Activated CD4-positive, alpha-beta T cell treated with anti-CD3 and anti-CD28 coated beads for 4 hours (primary cell): ENCODE measurements around the gene PGAM2.
A peak's percentile ranks its signal among the peaks of the same experiment; 100 is the strongest.

Experiments used
- DNase-seq, 2 donors: peaks; one replicate each; pipeline ENCODE4 v3.0.0-alpha.2; 2020

Gene PGAM2

DNA sequence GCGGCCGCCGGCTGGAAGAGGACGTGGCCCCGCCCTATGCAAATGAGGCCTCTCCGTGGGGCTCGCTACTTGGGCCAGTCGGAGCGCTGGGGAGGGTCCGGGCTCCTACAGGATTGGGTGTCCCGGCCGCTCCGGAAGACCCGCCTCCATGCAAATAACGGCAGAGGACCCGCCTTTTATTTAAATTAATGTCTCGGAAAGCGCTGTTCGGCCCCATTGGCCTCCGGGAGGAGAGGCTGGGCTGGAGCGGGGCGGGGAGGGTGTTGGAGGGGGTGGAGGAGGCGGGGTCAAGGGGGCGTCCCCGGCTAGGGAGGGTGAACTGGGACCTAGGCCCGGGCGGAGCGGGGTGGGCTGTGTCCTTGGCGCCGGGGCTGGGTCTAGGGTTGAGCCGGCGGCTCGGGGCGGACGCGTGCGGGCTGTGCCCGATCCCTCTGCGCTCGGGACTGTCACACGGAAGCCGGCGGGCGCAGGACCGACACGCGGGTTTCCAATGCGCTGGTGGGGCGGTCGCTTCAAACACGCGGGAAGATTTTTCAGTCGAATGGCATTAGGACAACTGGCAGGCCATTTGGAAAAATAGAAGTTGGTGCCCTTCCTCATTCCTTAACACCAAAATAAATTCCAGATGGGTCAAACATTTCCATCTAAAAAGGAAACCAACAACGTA lies 17.3 kb upstream of the PGAM2 start:
- DNase-seq: peak; percentile 96 to 99

DNA sequence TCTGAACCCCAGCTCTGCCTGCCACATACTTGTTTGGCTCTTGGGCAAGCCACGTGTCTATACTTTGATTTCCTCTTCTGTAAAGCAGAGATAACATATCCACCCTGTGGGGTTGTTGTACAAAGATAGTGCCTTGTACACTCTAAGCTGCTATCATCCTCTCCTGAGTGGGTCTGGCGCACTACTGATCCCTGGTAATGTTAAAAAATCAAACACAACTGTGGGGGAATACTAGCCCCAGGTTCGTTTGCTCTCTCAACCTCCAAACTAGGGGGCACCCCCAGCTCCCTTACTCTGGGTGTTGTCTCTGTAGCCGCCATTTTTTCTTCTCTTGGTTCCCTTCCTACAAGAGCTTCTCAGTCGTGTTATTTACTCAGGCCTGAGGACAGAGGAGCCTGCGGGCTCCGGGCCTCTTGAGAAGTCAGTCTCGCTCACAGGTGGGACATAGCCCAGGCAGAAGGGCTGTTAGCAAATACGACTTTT lies 15.9 kb upstream of the PGAM2 start:
- DNase-seq: peak; percentile 22 to 23

DNA sequence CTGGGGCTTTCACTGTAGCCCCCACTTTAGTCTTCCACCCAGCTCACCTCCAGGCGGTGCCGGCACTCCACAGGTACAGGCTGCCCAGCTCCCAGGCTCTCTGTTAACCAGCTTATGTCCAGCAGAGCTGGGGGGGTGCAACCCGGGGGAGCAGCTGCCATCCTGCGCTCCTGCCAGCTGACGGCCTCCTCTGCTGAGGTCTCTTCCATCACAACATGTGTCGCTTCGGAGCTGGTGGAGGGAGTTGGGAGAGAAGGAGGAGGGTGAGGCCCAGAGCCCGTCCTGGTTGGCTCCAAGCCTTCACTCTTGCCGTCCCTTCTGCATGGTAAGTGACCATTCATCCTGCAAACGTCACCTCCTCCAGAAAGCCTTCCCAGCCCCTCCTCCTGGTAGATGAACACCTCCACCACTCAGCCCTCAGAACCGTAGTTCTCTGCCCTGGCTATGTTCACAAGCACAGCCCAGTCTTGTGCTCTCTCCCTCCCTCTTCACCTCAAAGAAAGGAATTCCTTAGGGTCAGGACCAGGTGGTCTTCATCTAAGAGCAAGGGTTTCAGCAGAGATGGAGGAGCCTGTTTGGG lies 15.4 kb upstream of the PGAM2 start:
- DNase-seq: no peak

- DNase-seq: no peak
These were observed 14.8 kb upstream of the PGAM2 start for GRCh38 chr7:44080118-44080517.

DNA sequence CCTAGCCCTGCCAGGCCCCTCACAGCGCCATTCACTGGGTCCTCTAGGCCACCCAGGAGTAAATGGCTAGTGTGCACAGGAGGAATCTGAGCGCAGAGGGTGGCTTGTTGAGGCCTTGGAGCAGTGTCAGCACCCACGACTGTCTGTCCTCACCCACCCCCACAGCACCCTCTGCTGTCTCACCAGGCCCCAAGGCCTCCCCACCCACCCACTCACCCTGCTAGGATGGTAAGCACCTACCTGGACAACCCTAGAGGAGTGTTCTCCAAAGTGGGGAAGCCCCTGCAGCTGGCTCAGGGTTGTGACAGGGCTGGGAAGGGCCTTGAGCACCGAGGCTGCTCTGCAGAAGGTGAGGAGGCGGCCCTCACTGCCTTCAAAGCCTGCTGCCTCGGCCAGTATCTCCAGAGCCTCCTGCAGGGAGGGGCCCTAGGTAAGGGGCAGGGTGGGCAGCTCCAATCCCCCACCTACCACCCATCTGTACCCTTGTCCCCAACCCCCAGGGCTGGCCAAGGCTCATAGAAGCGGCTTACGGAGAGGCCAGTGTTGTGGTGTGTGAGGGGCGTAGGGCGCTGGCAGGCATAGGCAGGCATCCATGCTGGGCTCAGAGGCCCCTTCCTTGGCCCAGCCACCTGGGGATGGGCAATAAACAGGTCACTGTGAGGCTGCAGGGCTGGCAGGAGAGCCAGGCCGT lies 14.1 kb upstream of the PGAM2 start:
- no peak for DNase-seq

DNA sequence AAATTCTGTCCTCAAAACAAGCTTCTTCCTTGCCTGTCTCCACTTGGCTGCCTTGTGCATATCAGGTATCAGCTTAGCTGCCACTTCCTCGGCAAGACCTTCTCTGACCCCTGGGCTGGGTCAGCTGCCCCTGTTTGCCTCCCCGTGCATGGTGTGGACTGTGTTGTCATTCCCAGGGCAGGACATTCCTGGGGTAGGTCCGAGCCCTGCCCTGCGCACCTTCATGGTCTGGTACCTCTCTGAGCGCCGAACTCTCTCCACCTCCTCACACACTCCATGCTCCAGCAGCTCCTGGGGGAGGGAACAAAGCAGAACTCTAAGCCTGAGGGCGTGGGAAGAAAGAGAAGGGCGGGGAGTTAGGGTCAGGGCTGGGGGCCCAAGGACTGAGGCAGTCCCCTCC lies 13.2 kb upstream of the PGAM2 start:
- no peak for DNase-seq

DNA sequence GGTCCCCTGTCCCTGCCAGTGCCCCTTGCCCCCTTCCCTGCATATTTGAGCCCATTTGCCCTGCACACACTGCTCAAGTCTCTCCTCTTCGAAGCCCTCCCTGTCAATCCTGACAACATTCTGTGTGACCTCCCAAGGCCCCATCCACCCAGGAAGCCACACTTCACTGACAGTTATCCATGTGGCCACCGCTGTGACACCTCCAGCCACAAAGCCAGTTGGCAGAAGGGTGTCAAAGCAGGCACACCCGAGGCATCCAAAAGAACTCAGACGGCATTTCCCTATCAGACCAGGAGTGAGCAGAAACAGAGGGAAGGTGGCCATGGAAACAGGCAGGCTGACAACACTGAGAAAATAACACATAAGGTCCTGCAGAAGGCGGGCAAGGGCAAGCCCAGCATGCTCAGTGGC lies 12.3 kb upstream of the PGAM2 start:
- no peak for DNase-seq

DNA sequence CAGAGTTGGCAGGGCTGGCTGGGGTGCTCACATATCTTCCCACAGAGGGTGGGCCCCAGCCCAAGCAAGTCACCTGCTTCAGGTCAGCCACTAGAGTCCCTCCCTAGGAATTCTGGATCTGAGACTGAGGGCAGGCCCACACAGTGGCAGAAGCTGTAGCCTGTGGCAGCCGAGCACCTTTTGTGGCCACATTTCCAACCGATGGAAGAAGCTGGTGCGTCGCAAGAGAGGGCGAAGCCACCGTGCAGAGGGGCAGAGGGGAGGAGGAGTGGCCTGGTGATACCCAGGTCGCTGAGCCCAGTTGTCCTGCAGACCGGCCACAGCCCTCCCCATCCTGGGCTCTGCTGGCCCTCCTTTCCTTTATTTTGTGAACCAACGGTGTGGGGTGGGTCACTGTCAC lies 11.7 kb upstream of the PGAM2 start:
- no peak for DNase-seq

GRCh38 chr7:44076101-44076895 lies 10.9 kb upstream of the PGAM2 start:
- DNase-seq: no peak

GRCh38 chr7:44075296-44076075 lies 10.1 kb upstream of the PGAM2 start:
- no peak for DNase-seq

GRCh38 chr7:44074349-44074695 lies 9.0 kb upstream of the PGAM2 start:
- DNase-seq: no peak

DNA sequence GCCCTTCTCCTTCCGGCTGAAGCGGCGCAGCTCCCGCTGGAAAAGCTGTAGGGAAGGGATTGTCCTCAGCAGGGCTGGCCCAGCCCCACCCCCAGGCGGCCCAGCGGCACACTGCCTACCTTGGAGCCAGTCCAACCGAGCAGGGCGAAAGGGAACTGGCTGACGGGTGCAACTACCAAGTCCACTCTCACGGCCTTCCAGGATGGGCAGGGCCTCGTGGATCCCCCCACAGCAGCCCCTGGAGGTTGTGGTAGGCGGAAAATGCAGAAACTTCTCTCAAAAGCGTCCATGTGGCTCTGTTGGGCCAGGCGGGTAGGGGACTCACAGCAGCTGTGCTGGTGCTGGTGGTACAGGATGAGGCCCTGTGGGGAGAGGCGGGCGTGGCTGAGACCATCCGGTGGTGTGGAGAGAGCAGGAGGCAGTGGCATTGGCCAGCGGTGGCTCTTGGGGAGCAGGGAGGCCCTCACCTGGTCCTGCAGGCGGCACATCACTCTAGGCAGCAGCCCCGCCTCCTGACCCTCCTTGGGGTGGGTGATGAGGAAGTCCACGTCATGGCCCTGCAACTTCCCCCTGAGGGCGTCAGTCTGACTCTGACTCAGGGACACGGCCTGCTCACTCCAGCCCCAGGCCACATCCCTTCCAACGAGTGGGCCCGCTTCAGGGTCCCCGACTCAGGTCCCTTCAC lies 8.4 kb upstream of the PGAM2 start:
- no peak for DNase-seq

- DNase-seq: peak in 1 of 2 donors; percentile 42
These were observed 7.2 kb upstream of the PGAM2 start for GRCh38 chr7:44072364-44073231.

GRCh38 chr7:44071726-44072363 lies 6.5 kb upstream of the PGAM2 start:
- DNase-seq: no peak

DNA sequence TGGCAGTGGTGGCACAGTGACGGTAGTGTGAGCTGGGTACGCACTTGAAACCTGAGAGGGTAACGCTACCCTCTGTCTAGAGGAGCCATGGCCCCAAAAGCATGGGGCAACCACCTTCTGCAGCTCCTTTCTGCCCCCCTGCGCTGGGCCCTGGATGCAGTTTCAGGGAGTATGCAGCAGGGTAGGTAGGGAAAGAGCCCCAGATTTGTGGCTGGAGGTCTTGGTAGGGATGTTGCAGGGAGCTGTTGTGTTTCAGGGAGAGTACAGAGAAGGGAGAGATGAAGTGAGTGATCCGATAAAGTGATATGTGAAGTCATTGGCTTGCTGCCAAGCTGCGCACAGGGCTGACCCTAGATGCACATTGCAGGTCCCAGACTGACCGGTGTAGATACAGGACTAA lies 2.7 kb upstream of the PGAM2 start:
- no peak for DNase-seq

GRCh38 chr7:44067064-44067951 lies 1.9 kb upstream of the PGAM2 start:
- no peak for DNase-seq

- no peak for DNase-seq
These were observed 1.2 kb upstream of the PGAM2 start for GRCh38 chr7:44066494-44067063.

DNA sequence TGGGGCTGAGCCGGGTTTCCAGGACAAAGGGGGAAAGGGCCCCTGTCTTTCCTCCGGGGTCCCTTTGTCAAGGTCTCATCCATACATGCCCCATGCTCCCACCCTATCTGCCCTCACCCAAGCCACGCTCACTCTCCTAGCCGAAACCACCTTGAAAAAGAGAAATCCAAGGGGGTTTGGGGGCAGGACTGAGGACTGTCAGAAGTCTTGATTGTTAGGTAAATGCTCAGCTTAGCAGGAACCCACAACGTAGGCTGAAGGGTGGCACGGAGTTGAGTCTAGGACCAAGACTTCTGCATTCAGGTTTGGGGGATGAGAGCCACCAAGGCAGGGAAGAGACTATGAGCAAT lies 719 bp upstream of the PGAM2 start:
- DNase-seq: no peak

GRCh38 chr7:44064791-44065430 lies 456 bp downstream of the PGAM2 start:
- no peak for DNase-seq
